ENCODE data around the gene DYNLL2. TPM values are rescaled to one million over a fixed set of nuclear protein-coding genes. Genes with fewer than 3 reads are reported as not detected.
"Not testable (repeated sequence)": the region's sequence is repeated elsewhere in the genome, so short reads cannot be mapped to it uniquely, and the experiment has no call there.

DYNLL2 gene
- polyA plus RNA-seq, 1 donor (not counting 4 experiments of a cell fraction or from before 2014, with no cell fraction given), result 21.5 TPM

GRCh38 chr17:58072862-58073261, 10.4 kb upstream of the DYNLL2 start:
- H3K4me3 ChIP-seq (ENCODE audit: control insufficient read depth in 2 of 3, extremely low read depth in 1 of 3, insufficient read depth in 2 of 3, low read depth in 1 of 3, low read length in 3 of 3), result no peak overlapping the region
- no peak overlapping the region for H2AFZ ChIP-seq (ENCODE audit: control insufficient read depth, low read length)
- H3K9ac ChIP-seq (ENCODE audit: control insufficient read depth, extremely low read depth, insufficient read depth, low read length), result no peak overlapping the region
- peaks cover 11% of the 10 kb centered on the region for H3K27me3 ChIP-seq (ENCODE audit: control insufficient read depth, extremely low read depth, insufficient read depth, low read length)
- no peaks in the 10 kb centered on the region for H3K36me3 ChIP-seq (ENCODE audit: control insufficient read depth in 2 of 2, extremely low read depth in 1 of 2, insufficient read depth in 2 of 2, low read length in 2 of 2)
- DNase-seq (ENCODE audit: low read depth, low spot score) (no peak), FAIRE-seq (no peak)
- no peak for TF ChIP-seq EZH2 (IDR thresholded peaks at IDR 0.05; ENCODE audit: low read length)
- TF ChIP-seq, protein P1, sequence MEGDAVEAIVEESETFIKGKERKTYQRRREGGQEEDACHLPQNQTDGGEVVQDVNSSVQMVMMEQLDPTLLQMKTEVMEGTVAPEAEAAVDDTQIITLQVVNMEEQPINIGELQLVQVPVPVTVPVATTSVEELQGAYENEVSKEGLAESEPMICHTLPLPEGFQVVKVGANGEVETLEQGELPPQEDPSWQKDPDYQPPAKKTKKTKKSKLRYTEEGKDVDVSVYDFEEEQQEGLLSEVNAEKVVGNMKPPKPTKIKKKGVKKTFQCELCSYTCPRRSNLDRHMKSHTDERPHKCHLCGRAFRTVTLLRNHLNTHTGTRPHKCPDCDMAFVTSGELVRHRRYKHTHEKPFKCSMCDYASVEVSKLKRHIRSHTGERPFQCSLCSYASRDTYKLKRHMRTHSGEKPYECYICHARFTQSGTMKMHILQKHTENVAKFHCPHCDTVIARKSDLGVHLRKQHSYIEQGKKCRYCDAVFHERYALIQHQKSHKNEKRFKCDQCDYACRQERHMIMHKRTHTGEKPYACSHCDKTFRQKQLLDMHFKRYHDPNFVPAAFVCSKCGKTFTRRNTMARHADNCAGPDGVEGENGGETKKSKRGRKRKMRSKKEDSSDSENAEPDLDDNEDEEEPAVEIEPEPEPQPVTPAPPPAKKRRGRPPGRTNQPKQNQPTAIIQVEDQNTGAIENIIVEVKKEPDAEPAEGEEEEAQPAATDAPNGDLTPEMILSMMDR (optimal IDR thresholded peaks at IDR 0.05 in 1 of 3, IDR thresholded peaks at IDR 0.05 in 1 of 3, conservative IDR thresholded peaks at IDR 0.05 in 1 of 3; ENCODE audit: extremely low read depth in 1 of 3, insufficient read depth in 2 of 3, low read length in 3 of 3), result no peak
- dilution Hi-C loops (cut with MboI; ENCODE audit: extremely low pct_ligation_motif_present, low sequenced_read_pairs), result no loop called here
- no peak overlapping the region for H3K27ac ChIP-seq (ENCODE audit: control insufficient read depth, insufficient read depth, low read length)
- no peaks in the 10 kb centered on the region for H3K9me1 ChIP-seq (ENCODE audit: control insufficient read depth, extremely low read depth, insufficient read depth, low read length)
- no peak overlapping the region for H3K4me2 ChIP-seq (ENCODE audit: control insufficient read depth, extremely low read depth, insufficient read depth, low read depth, low read length)
- H3K9me3 ChIP-seq (ENCODE audit: control insufficient read depth, low read depth, low read length), result no peaks in the 10 kb centered on the region
- H3K79me2 ChIP-seq (ENCODE audit: control insufficient read depth, insufficient read depth, low read length), result no peaks in the 10 kb centered on the region
- no peaks in the 10 kb centered on the region for H4K20me1 ChIP-seq (ENCODE audit: control insufficient read depth, extremely low read depth, insufficient read depth, low read length)
- no peaks in the 10 kb centered on the region for H3K4me1 ChIP-seq (ENCODE audit: control insufficient read depth, extremely low read depth, insufficient read depth, low read length)

- H3K79me2 ChIP-seq (ENCODE audit: control insufficient read depth, insufficient read depth, low read length); H3K4me3 ChIP-seq (ENCODE audit: control insufficient read depth in 2 of 3, extremely low read depth in 1 of 3, insufficient read depth in 2 of 3, low read depth in 1 of 3, low read length in 3 of 3); H3K9me1 ChIP-seq (ENCODE audit: control insufficient read depth, extremely low read depth, insufficient read depth, low read length); H3K9ac ChIP-seq (ENCODE audit: control insufficient read depth, extremely low read depth, insufficient read depth, low read length); DNase-seq (ENCODE audit: low read depth, low spot score); dilution Hi-C loops (cut with MboI; ENCODE audit: extremely low pct_ligation_motif_present, low sequenced_read_pairs); H2AFZ ChIP-seq (ENCODE audit: control insufficient read depth, low read length); H3K36me3 ChIP-seq (ENCODE audit: control insufficient read depth in 2 of 2, extremely low read depth in 1 of 2, insufficient read depth in 2 of 2, low read length in 2 of 2); H3K9me3 ChIP-seq (ENCODE audit: control insufficient read depth, low read depth, low read length); H3K4me2 ChIP-seq (ENCODE audit: control insufficient read depth, extremely low read depth, insufficient read depth, low read depth, low read length); H3K27ac ChIP-seq (ENCODE audit: control insufficient read depth, insufficient read depth, low read length); H4K20me1 ChIP-seq (ENCODE audit: control insufficient read depth, extremely low read depth, insufficient read depth, low read length); FAIRE-seq; H3K4me1 ChIP-seq (ENCODE audit: control insufficient read depth, extremely low read depth, insufficient read depth, low read length): not testable (repeated sequence)
- H3K27me3 ChIP-seq (ENCODE audit: control insufficient read depth, extremely low read depth, insufficient read depth, low read length), result peaks cover 11% of the 10 kb centered on the region
Observed at GRCh38 chr17:58073266-58073665, 10.0 kb upstream of the DYNLL2 start.

- H3K36me3 ChIP-seq (ENCODE audit: control insufficient read depth in 2 of 2, extremely low read depth in 1 of 2, insufficient read depth in 2 of 2, low read length in 2 of 2); DNase-seq (ENCODE audit: low read depth, low spot score); H3K4me2 ChIP-seq (ENCODE audit: control insufficient read depth, extremely low read depth, insufficient read depth, low read depth, low read length); H3K79me2 ChIP-seq (ENCODE audit: control insufficient read depth, insufficient read depth, low read length); H2AFZ ChIP-seq (ENCODE audit: control insufficient read depth, low read length); H3K27ac ChIP-seq (ENCODE audit: control insufficient read depth, insufficient read depth, low read length); H3K9ac ChIP-seq (ENCODE audit: control insufficient read depth, extremely low read depth, insufficient read depth, low read length); H3K4me1 ChIP-seq (ENCODE audit: control insufficient read depth, extremely low read depth, insufficient read depth, low read length); H3K9me3 ChIP-seq (ENCODE audit: control insufficient read depth, low read depth, low read length); FAIRE-seq; H4K20me1 ChIP-seq (ENCODE audit: control insufficient read depth, extremely low read depth, insufficient read depth, low read length); H3K9me1 ChIP-seq (ENCODE audit: control insufficient read depth, extremely low read depth, insufficient read depth, low read length); H3K4me3 ChIP-seq (ENCODE audit: control insufficient read depth in 2 of 3, extremely low read depth in 1 of 3, insufficient read depth in 2 of 3, low read depth in 1 of 3, low read length in 3 of 3); dilution Hi-C loops (cut with MboI; ENCODE audit: extremely low pct_ligation_motif_present, low sequenced_read_pairs): not testable (repeated sequence)
- peaks cover 18% of the 10 kb centered on the region for H3K27me3 ChIP-seq (ENCODE audit: control insufficient read depth, extremely low read depth, insufficient read depth, low read length)
Observed at GRCh38 chr17:58074406-58074805, 8.8 kb upstream of the DYNLL2 start.

Data from keratinocyte (primary cell).